Neural cell (in vitro differentiated cells): ENCODE measurements around the gene RAB27B. TPM values are rescaled to one million over a fixed set of nuclear protein-coding genes. Genes with fewer than 3 reads are reported as not detected.

ENCODE experiments used
- H2AFZ ChIP-seq: fragments of 200-600, 300-800 bp; sonication (generic), shearing (Covaris generic); 2 replicates; pipeline ENCODE4 v1.6.0; 2014; ENCODE audit warnings: low read depth, mild to moderate bottlenecking, antibody characterized with exemption, low read length, moderate library complexity
- H3F3A ChIP-seq: fragments of 200-600 bp; shearing (Covaris generic); 2 replicates; pipeline ENCODE4 v1.6.1; 2016; ENCODE audit warnings: mild to moderate bottlenecking, moderate library complexity, mixed read lengths, antibody characterized with exemption, low read length; ENCODE audit not compliant: insufficient read depth, poor library complexity, severe bottlenecking
- H3K27ac ChIP-seq: fragments of 200-600, 300-800 bp; sonication (generic), shearing (Covaris generic); 2 replicates; pipeline ENCODE4 v1.5.1; 2014; ENCODE audit warnings: mild to moderate bottlenecking, low read length, moderate library complexity
- H3K27me3 ChIP-seq: fragments of 300-800, 200-600 bp; sonication (generic), shearing (Covaris generic); 2 replicates; pipeline ENCODE4 v1.6.0; 2014; ENCODE audit warnings: mild to moderate bottlenecking, low read depth, low read length, moderate library complexity; ENCODE audit not compliant: insufficient read depth
- H3K36me3 ChIP-seq: fragments of 300-800, 200-600 bp; sonication (generic), shearing (Covaris generic); 2 replicates; pipeline ENCODE4 v1.5.1; 2014; ENCODE audit warnings: mild to moderate bottlenecking, antibody characterized with exemption, low read length, moderate library complexity; ENCODE audit not compliant: insufficient read depth
- H3K4me2 ChIP-seq: fragments of 300-800, 200-600 bp; sonication (generic), shearing (Covaris generic); 2 replicates; pipeline ENCODE4 v1.6.0; 2014; ENCODE audit warnings: mild to moderate bottlenecking, low read length
- H3K4me3 ChIP-seq: fragments of 300-800, 200-600 bp; sonication (generic), shearing (Covaris generic); 2 replicates; pipeline ENCODE4 v1.5.1; 2014; ENCODE audit warnings: mild to moderate bottlenecking, low read length, moderate library complexity
- H3K79me2 ChIP-seq: fragments of 200-600 bp; shearing (Covaris generic); replicated peaks from 2 replicates; pipeline ENCODE4 v1.6.0; 2014; ENCODE audit warnings: mild to moderate bottlenecking, low read length, moderate library complexity; ENCODE audit not compliant: insufficient read depth
- H3K9ac ChIP-seq: fragments of 300-800, 200-600 bp; sonication (generic), shearing (Covaris generic); 2 replicates; pipeline ENCODE4 v1.6.1; 2016; ENCODE audit warnings: mild to moderate bottlenecking, low read length, mixed read lengths
- H3K9me2 ChIP-seq: fragments of 200-600 bp; shearing (Covaris generic); 2 replicates; pipeline ENCODE4 v1.6.1; 2016; ENCODE audit warnings: mild to moderate bottlenecking, low read length, mixed read lengths; ENCODE audit not compliant: insufficient read depth
- H3K9me3 ChIP-seq: fragments of 200-600, 300-800 bp; sonication (generic), shearing (Covaris generic); 2 replicates; pipeline ENCODE4 v1.6.1; 2016; ENCODE audit warnings: mild to moderate bottlenecking, mixed run types, low read length, moderate library complexity, mixed read lengths
- H4K20me1 ChIP-seq: fragments of 200-600 bp; shearing (Covaris generic); 2 replicates; pipeline ENCODE4 v1.6.1; 2016; ENCODE audit warnings: mild to moderate bottlenecking, mixed run types; ENCODE audit not compliant: insufficient read depth
- CTCF ChIP-seq: fragments of 450-650 bp; IDR thresholded peaks from 2 replicates; pipeline ENCODE4 v1.5.1; 2014; ENCODE audit warnings: antibody characterized with exemption, mild to moderate bottlenecking, moderate library complexity; ENCODE audit not compliant: poor library complexity, severe bottlenecking
- EP300 ChIP-seq: fragments of 450-650 bp; conservative IDR thresholded peaks from 2 replicates; pipeline ENCODE4 v1.6.1; 2014; ENCODE audit warnings: antibody characterized with exemption, mild to moderate bottlenecking, moderate library complexity; ENCODE audit not compliant: poor library complexity, severe bottlenecking
- EZH2 ChIP-seq: fragments of 200-600, 300-800 bp; shearing (Covaris generic), sonication (generic); IDR thresholded peaks from 2 replicates; pipeline ENCODE4 v1.6.1; 2014; ENCODE audit warnings: antibody characterized with exemption, low read length, borderline replicate concordance, mild to moderate bottlenecking; ENCODE audit not compliant: insufficient read depth, poor library complexity, severe bottlenecking
- MXI1 ChIP-seq: fragments of 450-650 bp; conservative IDR thresholded peaks from 2 replicates; pipeline ENCODE4 v1.6.1; 2014; ENCODE audit warnings: antibody characterized with exemption, mild to moderate bottlenecking; ENCODE audit not compliant: poor library complexity, severe bottlenecking
- POLR2AphosphoS5 ChIP-seq: IDR thresholded peaks from 2 replicates; pipeline ENCODE4 v1.6.1; 2012
- RAD21 ChIP-seq: fragments of 450-650 bp; conservative IDR thresholded peaks from 2 replicates; pipeline ENCODE4 v1.6.1; 2014; ENCODE audit warnings: antibody characterized with exemption, mild to moderate bottlenecking, moderate library complexity
- SMC3 ChIP-seq: fragments of 450-650 bp; conservative IDR thresholded peaks from 2 replicates; pipeline ENCODE4 v1.6.1; 2014; ENCODE audit warnings: antibody characterized with exemption, mild to moderate bottlenecking, moderate library complexity; ENCODE audit not compliant: poor library complexity
- TAF1 ChIP-seq: IDR thresholded peaks from 2 replicates; pipeline ENCODE4 v1.6.1; 2012; ENCODE audit warnings: low read depth
- polyA plus RNA-seq: library from polyadenylated mRNA; depleted of rRNA; stranded (reverse); fragments of >200 nt; gene quantifications from 2 replicates; pipeline ENCODE4 v1.2.3, GENCODE V29; 2014
- TF ChIP-seq, protein P1 (sequence below): IDR thresholded peaks from 2 replicates; pipeline ENCODE4 v1.6.1; 2012; ENCODE audit warnings: borderline replicate concordance

Gene RAB27B
- polyA plus RNA-seq, 1 donor from 2014 or later: 37.3 TPM

GRCh38 chr18:54798186-54798585 lies 30.1 kb upstream of the RAB27B start:
- no peak overlapping the region for H3K9ac ChIP-seq
- no peaks in the 10 kb centered on the region for H3K79me2 ChIP-seq
- no peak overlapping the region for H3K27ac ChIP-seq
- no peak overlapping the region for H3K4me3 ChIP-seq
- H4K20me1 ChIP-seq: no peaks in the 10 kb centered on the region
- H3K27me3 ChIP-seq: no peaks in the 10 kb centered on the region
- no peaks in the 10 kb centered on the region for H3K36me3 ChIP-seq
- TF ChIP-seq CTCF (no peak), TAF1 (no peak), EP300 (no peak), SMC3 (no peak), EZH2 (no peak), POLR2AphosphoS5 (no peak)
- TF ChIP-seq, protein P1, sequence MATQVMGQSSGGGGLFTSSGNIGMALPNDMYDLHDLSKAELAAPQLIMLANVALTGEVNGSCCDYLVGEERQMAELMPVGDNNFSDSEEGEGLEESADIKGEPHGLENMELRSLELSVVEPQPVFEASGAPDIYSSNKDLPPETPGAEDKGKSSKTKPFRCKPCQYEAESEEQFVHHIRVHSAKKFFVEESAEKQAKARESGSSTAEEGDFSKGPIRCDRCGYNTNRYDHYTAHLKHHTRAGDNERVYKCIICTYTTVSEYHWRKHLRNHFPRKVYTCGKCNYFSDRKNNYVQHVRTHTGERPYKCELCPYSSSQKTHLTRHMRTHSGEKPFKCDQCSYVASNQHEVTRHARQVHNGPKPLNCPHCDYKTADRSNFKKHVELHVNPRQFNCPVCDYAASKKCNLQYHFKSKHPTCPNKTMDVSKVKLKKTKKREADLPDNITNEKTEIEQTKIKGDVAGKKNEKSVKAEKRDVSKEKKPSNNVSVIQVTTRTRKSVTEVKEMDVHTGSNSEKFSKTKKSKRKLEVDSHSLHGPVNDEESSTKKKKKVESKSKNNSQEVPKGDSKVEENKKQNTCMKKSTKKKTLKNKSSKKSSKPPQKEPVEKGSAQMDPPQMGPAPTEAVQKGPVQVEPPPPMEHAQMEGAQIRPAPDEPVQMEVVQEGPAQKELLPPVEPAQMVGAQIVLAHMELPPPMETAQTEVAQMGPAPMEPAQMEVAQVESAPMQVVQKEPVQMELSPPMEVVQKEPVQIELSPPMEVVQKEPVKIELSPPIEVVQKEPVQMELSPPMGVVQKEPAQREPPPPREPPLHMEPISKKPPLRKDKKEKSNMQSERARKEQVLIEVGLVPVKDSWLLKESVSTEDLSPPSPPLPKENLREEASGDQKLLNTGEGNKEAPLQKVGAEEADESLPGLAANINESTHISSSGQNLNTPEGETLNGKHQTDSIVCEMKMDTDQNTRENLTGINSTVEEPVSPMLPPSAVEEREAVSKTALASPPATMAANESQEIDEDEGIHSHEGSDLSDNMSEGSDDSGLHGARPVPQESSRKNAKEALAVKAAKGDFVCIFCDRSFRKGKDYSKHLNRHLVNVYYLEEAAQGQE: no peak
- H3F3A ChIP-seq: no peaks in the 10 kb centered on the region
- no peaks in the 10 kb centered on the region for H3K9me3 ChIP-seq
- H2AFZ ChIP-seq: no peak overlapping the region
- H3K4me2 ChIP-seq: no peak overlapping the region
- no peaks in the 10 kb centered on the region for H3K9me2 ChIP-seq

DNA sequence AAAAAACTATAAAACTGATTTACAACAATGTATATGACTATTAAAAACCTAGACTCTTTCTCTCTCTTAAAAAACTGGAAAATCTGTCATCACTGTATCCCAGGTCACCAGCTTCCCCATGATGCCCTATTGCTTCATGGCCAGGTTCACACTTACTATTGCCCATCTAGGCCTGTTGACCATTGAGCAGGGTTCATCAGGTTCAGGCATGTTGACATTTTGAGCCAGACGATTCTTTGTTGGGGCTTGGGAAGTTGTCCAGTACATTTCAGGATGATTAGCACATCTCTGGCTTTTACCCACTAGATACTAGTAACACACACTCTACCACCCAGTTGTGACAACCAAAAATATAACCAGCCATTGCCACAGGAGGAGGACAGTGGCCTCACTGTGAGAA lies 26.9 kb upstream of the RAB27B start:
- H3K27me3 ChIP-seq: no peaks in the 10 kb centered on the region
- H3K79me2 ChIP-seq: no peaks in the 10 kb centered on the region
- no peaks in the 10 kb centered on the region for H3K9me3 ChIP-seq
- no peak overlapping the region for H3K4me3 ChIP-seq
- no peaks in the 10 kb centered on the region for H3K9me2 ChIP-seq
- no peak overlapping the region for H3K4me2 ChIP-seq
- no peaks in the 10 kb centered on the region for H3F3A ChIP-seq
- no peaks in the 10 kb centered on the region for H4K20me1 ChIP-seq
- H3K9ac ChIP-seq: no peak overlapping the region
- no peak overlapping the region for H2AFZ ChIP-seq
- H3K27ac ChIP-seq: no peak overlapping the region
- TF ChIP-seq POLR2AphosphoS5 (no peak), CTCF (no peak), TAF1 (no peak), MXI1 (no peak), EZH2 (no peak), SMC3 (no peak), EP300 (no peak), RAD21 (no peak)
- TF ChIP-seq, protein P1: no peak
- H3K36me3 ChIP-seq: no peaks in the 10 kb centered on the region
